ENCODE results near the gene EPO.

The EPO gene

GRCh38 chr7:100683659-100684533 lies 36.4 kb upstream of the EPO start:
- DNase-seq = no peak
- Histone ChIP-seq H3K27me3 (replicated peaks; ENCODE audit: control insufficient read depth, insufficient read depth, low read length, poor library complexity, severe bottlenecking) (no peaks in the 10 kb centered on the region), H3K36me3 (ENCODE audit: control insufficient read depth, insufficient read depth, low read length) (peaks cover 80% of the 10 kb centered on the region), H3K27ac (ENCODE audit: insufficient read depth, low read length, poor library complexity, severe bottlenecking) (no peak overlapping the region), H3K4me1 (ENCODE audit: control insufficient read depth, insufficient read depth, low read length, poor library complexity, severe bottlenecking) (peaks cover 21% of the 10 kb centered on the region), H3K4me3 (ENCODE audit: insufficient read depth, low read depth, low read length, poor library complexity, severe bottlenecking) (no peak overlapping the region), H3K9me3 (ENCODE audit: control insufficient read depth, low read length) (no peaks in the 10 kb centered on the region)

GRCh38 chr7:100684534-100685042 lies 35.7 kb upstream of the EPO start:
- Histone ChIP-seq H3K27ac (ENCODE audit: insufficient read depth, low read length, poor library complexity, severe bottlenecking) (no peak overlapping the region), H3K36me3 (ENCODE audit: control insufficient read depth, insufficient read depth, low read length) (peaks cover 73% of the 10 kb centered on the region), H3K4me1 (ENCODE audit: control insufficient read depth, insufficient read depth, low read length, poor library complexity, severe bottlenecking) (peaks cover 20% of the 10 kb centered on the region), H3K4me3 (ENCODE audit: insufficient read depth, low read depth, low read length, poor library complexity, severe bottlenecking) (no peak overlapping the region), H3K9me3 (ENCODE audit: control insufficient read depth, low read length) (no peaks in the 10 kb centered on the region), H3K27me3 (replicated peaks; ENCODE audit: control insufficient read depth, insufficient read depth, low read length, poor library complexity, severe bottlenecking) (no peaks in the 10 kb centered on the region)
- no peak for DNase-seq

GRCh38 chr7:100685049-100685605 lies 35.1 kb upstream of the EPO start:
- Histone ChIP-seq H3K4me1 (ENCODE audit: control insufficient read depth, insufficient read depth, low read length, poor library complexity, severe bottlenecking) (peaks cover 17% of the 10 kb centered on the region), H3K4me3 (ENCODE audit: insufficient read depth, low read depth, low read length, poor library complexity, severe bottlenecking) (no peak overlapping the region), H3K27ac (ENCODE audit: insufficient read depth, low read length, poor library complexity, severe bottlenecking) (no peak overlapping the region), H3K27me3 (replicated peaks; ENCODE audit: control insufficient read depth, insufficient read depth, low read length, poor library complexity, severe bottlenecking) (no peaks in the 10 kb centered on the region), H3K9me3 (ENCODE audit: control insufficient read depth, low read length) (no peaks in the 10 kb centered on the region), H3K36me3 (ENCODE audit: control insufficient read depth, insufficient read depth, low read length) (peaks cover 71% of the 10 kb centered on the region)
- no peak for DNase-seq

GRCh38 chr7:100685631-100686145 lies 34.6 kb upstream of the EPO start:
- DNase-seq = no peak
- H3K36me3 ChIP-seq (ENCODE audit: control insufficient read depth, insufficient read depth, low read length) = peaks cover 71% of the 10 kb centered on the region
- H3K9me3 ChIP-seq (ENCODE audit: control insufficient read depth, low read length) = no peaks in the 10 kb centered on the region
- H3K27me3 ChIP-seq (replicated peaks; ENCODE audit: control insufficient read depth, insufficient read depth, low read length, poor library complexity, severe bottlenecking) = no peaks in the 10 kb centered on the region
- no peak overlapping the region for H3K4me3 ChIP-seq (ENCODE audit: insufficient read depth, low read depth, low read length, poor library complexity, severe bottlenecking)
- no peak overlapping the region for H3K27ac ChIP-seq (ENCODE audit: insufficient read depth, low read length, poor library complexity, severe bottlenecking)
- peaks cover 11% of the 10 kb centered on the region for H3K4me1 ChIP-seq (ENCODE audit: control insufficient read depth, insufficient read depth, low read length, poor library complexity, severe bottlenecking)

GRCh38 chr7:100686201-100686821 lies 34.0 kb upstream of the EPO start:
- Histone ChIP-seq H3K36me3 (ENCODE audit: control insufficient read depth, insufficient read depth, low read length) (peaks cover 71% of the 10 kb centered on the region), H3K27me3 (replicated peaks; ENCODE audit: control insufficient read depth, insufficient read depth, low read length, poor library complexity, severe bottlenecking) (no peaks in the 10 kb centered on the region), H3K4me1 (ENCODE audit: control insufficient read depth, insufficient read depth, low read length, poor library complexity, severe bottlenecking) (peaks cover 9% of the 10 kb centered on the region), H3K27ac (ENCODE audit: insufficient read depth, low read length, poor library complexity, severe bottlenecking) (no peak overlapping the region), H3K9me3 (ENCODE audit: control insufficient read depth, low read length) (no peaks in the 10 kb centered on the region), H3K4me3 (ENCODE audit: insufficient read depth, low read depth, low read length, poor library complexity, severe bottlenecking) (no peak overlapping the region)
- DNase-seq = no peak

GRCh38 chr7:100686822-100687211 lies 33.5 kb upstream of the EPO start:
- no peaks in the 10 kb centered on the region for H3K27me3 ChIP-seq (replicated peaks; ENCODE audit: control insufficient read depth, insufficient read depth, low read length, poor library complexity, severe bottlenecking)
- DNase-seq = no peak
- no peaks in the 10 kb centered on the region for H3K9me3 ChIP-seq (ENCODE audit: control insufficient read depth, low read length)
- H3K4me3 ChIP-seq (ENCODE audit: insufficient read depth, low read depth, low read length, poor library complexity, severe bottlenecking) = no peak overlapping the region
- no peak overlapping the region for H3K27ac ChIP-seq (ENCODE audit: insufficient read depth, low read length, poor library complexity, severe bottlenecking)
- peaks cover 68% of the 10 kb centered on the region for H3K36me3 ChIP-seq (ENCODE audit: control insufficient read depth, insufficient read depth, low read length)
- H3K4me1 ChIP-seq (ENCODE audit: control insufficient read depth, insufficient read depth, low read length, poor library complexity, severe bottlenecking) = peaks cover 9% of the 10 kb centered on the region

- no peak for DNase-seq
- Histone ChIP-seq H3K4me1 (ENCODE audit: control insufficient read depth, insufficient read depth, low read length, poor library complexity, severe bottlenecking) (peaks cover 13% of the 10 kb centered on the region), H3K36me3 (ENCODE audit: control insufficient read depth, insufficient read depth, low read length) (peaks cover 64% of the 10 kb centered on the region)
These were observed 33.0 kb upstream of the EPO start for GRCh38 chr7:100687261-100687660.

GRCh38 chr7:100687751-100688300 lies 32.4 kb upstream of the EPO start:
- Histone ChIP-seq H3K4me1 (ENCODE audit: control insufficient read depth, insufficient read depth, low read length, poor library complexity, severe bottlenecking) (peaks cover 19% of the 10 kb centered on the region), H3K4me3 (ENCODE audit: insufficient read depth, low read depth, low read length, poor library complexity, severe bottlenecking) (no peak overlapping the region), H3K36me3 (ENCODE audit: control insufficient read depth, insufficient read depth, low read length) (peaks cover 60% of the 10 kb centered on the region), H3K27me3 (replicated peaks; ENCODE audit: control insufficient read depth, insufficient read depth, low read length, poor library complexity, severe bottlenecking) (no peaks in the 10 kb centered on the region), H3K9me3 (ENCODE audit: control insufficient read depth, low read length) (no peaks in the 10 kb centered on the region), H3K27ac (ENCODE audit: insufficient read depth, low read length, poor library complexity, severe bottlenecking) (no peak overlapping the region)
- no peak for DNase-seq

More at GRCh38 chr7:100687261-100687660, 33.0 kb upstream of the EPO start:
- H3K27ac ChIP-seq (ENCODE audit: insufficient read depth, low read length, poor library complexity, severe bottlenecking) = no peak overlapping the region
- H3K27me3 ChIP-seq (replicated peaks; ENCODE audit: control insufficient read depth, insufficient read depth, low read length, poor library complexity, severe bottlenecking) = no peaks in the 10 kb centered on the region
- no peak overlapping the region for H3K4me3 ChIP-seq (ENCODE audit: insufficient read depth, low read depth, low read length, poor library complexity, severe bottlenecking)
- no peaks in the 10 kb centered on the region for H3K9me3 ChIP-seq (ENCODE audit: control insufficient read depth, low read length)

GRCh38 chr7:100688326-100688860 lies 31.9 kb upstream of the EPO start:
- Histone ChIP-seq H3K27ac (ENCODE audit: insufficient read depth, low read length, poor library complexity, severe bottlenecking) (peak overlapping the region; percentile 16), H3K36me3 (ENCODE audit: control insufficient read depth, insufficient read depth, low read length) (peaks cover 54% of the 10 kb centered on the region), H3K9me3 (ENCODE audit: control insufficient read depth, low read length) (no peaks in the 10 kb centered on the region), H3K4me1 (ENCODE audit: control insufficient read depth, insufficient read depth, low read length, poor library complexity, severe bottlenecking) (peaks cover 23% of the 10 kb centered on the region), H3K4me3 (ENCODE audit: insufficient read depth, low read depth, low read length, poor library complexity, severe bottlenecking) (no peak overlapping the region), H3K27me3 (replicated peaks; ENCODE audit: control insufficient read depth, insufficient read depth, low read length, poor library complexity, severe bottlenecking) (no peaks in the 10 kb centered on the region)
- no peak for DNase-seq
